Sigmoid colon (tissue), 7 donors: ENCODE measurements around the gene HPF1. TPM values are rescaled to one million over a fixed set of nuclear protein-coding genes. Genes with fewer than 3 reads are reported as not detected.

Source experiments
- DNase-seq: peaks from one replicate; pipeline ENCODE4 v3.0.0-alpha.2; 2019
- H3K27ac ChIP-seq, 4 donors: fragments of 200-600 bp; sonication (generic); one replicate each; pipeline ENCODE4 v1.5.1; 2016 to 2019; ENCODE audit warnings: mild to moderate bottlenecking in 1 of 4
- H3K27me3 ChIP-seq, 3 donors: fragments of 200-600 bp; sonication (generic); one replicate each; pipeline ENCODE4 v1.5.1; 2019; ENCODE audit warnings: mild to moderate bottlenecking in 1 of 3
- H3K36me3 ChIP-seq, 4 donors: fragments of 200-600 bp; sonication (generic); one replicate each; pipeline ENCODE4 v1.5.1; 2016 to 2019
- H3K4me1 ChIP-seq, 4 donors: fragments of 200-600 bp; sonication (generic); one replicate each; pipeline ENCODE4 v1.5.1; 2017 to 2019
- H3K4me3 ChIP-seq, 4 donors: fragments of 200-600 bp; sonication (generic); one replicate each; pipeline ENCODE4 v1.5.1; 2017 to 2019; ENCODE audit warnings: mild to moderate bottlenecking in 2 of 4, moderate library complexity in 1 of 4
- H3K9me3 ChIP-seq, 4 donors: fragments of 200-600 bp in 3 of 4; sonication (generic) in 3 of 4; one replicate each; pipeline versions ENCODE4 v1.5.1 to v1.6.1; 2013 to 2019
- EP300 ChIP-seq, 4 donors: sonication (generic); formaldehyde crosslinking; IDR thresholded peaks; one replicate each; pipeline ENCODE4 v1.6.1; 2017; ENCODE audit warnings: antibody characterized with exemption in 4 of 4
- POLR2A ChIP-seq, 2 donors: fragments of 450-650 bp; IDR thresholded peaks; one replicate each; pipeline ENCODE4 v1.6.1; 2016; ENCODE audit warnings: antibody characterized with exemption in 2 of 2, mild to moderate bottlenecking in 2 of 2, moderate library complexity in 2 of 2
- POLR2AphosphoS5 ChIP-seq, 4 donors: sonication (generic); formaldehyde crosslinking; IDR thresholded peaks; one replicate each; pipeline ENCODE4 v1.6.1; 2017; ENCODE audit warnings: antibody characterized with exemption in 4 of 4
- WGBS, 2 donors: extraction: QIAGEN DNeasy Blood & Tissue Kit; methylation state at CpG; one replicate each; pipeline ENCODE4 v1.1.7; 2013; 5-methylcytosine and 5-hydroxymethylcytosine counted together
- intact Hi-C: fragments of 100-400 bp; cut with DNase I; formaldehyde crosslinking; loops from one replicate; pipeline ENCODE4 v1.15.1; 2023
- polyA plus RNA-seq, 3 donors: library from polyadenylated mRNA; stranded (reverse); fragments of 200-250 nt; gene quantifications; one replicate each; pipeline ENCODE4 v1.2.3, GENCODE V29; 2013
- total RNA-seq, 4 donors: library from RNA; depleted of rRNA; stranded (reverse); fragments of >200 nt; gene quantifications; one replicate each; pipeline ENCODE4 v1.1.0, GENCODE V29; 2016
- TF ChIP-seq, protein P1 (sequence below), 4 experiments: fragments of 450-650 bp in 3 of 4; fragments of 200-600 bp in 1 of 4; IDR thresholded peaks; one replicate each; pipeline ENCODE4 v1.5.1; 2016 to 2019; ENCODE audit warnings: antibody characterized with exemption in 4 of 4, mild to moderate bottlenecking in 3 of 4, moderate library complexity in 2 of 4
- donor health status: healthy with polysubstance abuse.
- donor health status: Bipolar disorder and iron deficiency.
- donor health status: healthy.

The HPF1 gene
- total and polyA plus RNA-seq, 7 donors, result 15.7 to 70.3 (median 25.8) TPM

DNA sequence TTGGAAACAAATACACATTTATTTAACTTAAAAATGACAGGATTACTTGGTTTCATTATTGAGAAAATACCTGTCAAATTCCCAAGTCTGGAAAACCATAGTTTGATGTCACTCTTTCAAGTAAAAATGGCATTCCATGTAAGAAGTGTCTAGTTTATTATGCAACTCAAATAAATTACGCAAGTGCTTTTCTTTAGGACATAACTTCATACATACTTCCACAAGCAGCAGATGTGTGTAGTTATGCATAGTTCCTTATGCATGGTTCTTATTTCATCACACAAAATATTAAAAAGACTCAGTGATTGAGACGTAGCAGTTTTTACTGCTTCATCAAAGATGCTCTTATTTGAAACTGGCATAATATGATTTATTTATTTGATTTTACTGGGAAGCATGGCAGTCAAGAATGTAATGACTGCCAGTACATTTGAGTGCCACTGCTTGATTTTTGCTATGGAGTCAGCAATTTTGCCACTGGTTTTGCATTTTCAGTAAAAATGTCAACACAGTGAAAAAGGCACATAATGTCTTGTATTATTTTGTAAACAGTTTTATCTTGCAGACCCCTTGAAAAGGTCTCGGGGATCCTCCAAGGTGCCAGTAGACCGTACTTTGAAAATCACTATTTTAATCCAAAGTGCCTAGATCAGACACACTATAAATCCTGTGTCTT lies 75.2 kb downstream of the HPF1 start:
- Histone ChIP-seq H3K27me3 (no peaks in the 10 kb centered on the region), H3K36me3 (peaks cover 0 to 25% (median 0%) of the 10 kb centered on the region in 4 donors), H3K4me1 (no peaks in the 10 kb centered on the region), H3K27ac (no peak overlapping the region), H3K9me3 (no peaks in the 10 kb centered on the region), H3K4me3 (no peak overlapping the region)
- no peak for DNase-seq
- TF ChIP-seq POLR2AphosphoS5 (IDR thresholded peaks at IDR 0.05) (no peak), EP300 (IDR thresholded peaks at IDR 0.05) (no peak), POLR2A (IDR thresholded peaks at IDR 0.05) (no peak)
- TF ChIP-seq, protein P1, sequence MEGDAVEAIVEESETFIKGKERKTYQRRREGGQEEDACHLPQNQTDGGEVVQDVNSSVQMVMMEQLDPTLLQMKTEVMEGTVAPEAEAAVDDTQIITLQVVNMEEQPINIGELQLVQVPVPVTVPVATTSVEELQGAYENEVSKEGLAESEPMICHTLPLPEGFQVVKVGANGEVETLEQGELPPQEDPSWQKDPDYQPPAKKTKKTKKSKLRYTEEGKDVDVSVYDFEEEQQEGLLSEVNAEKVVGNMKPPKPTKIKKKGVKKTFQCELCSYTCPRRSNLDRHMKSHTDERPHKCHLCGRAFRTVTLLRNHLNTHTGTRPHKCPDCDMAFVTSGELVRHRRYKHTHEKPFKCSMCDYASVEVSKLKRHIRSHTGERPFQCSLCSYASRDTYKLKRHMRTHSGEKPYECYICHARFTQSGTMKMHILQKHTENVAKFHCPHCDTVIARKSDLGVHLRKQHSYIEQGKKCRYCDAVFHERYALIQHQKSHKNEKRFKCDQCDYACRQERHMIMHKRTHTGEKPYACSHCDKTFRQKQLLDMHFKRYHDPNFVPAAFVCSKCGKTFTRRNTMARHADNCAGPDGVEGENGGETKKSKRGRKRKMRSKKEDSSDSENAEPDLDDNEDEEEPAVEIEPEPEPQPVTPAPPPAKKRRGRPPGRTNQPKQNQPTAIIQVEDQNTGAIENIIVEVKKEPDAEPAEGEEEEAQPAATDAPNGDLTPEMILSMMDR (IDR thresholded peaks at IDR 0.05), result no peak
- intact Hi-C loops, result no loop called here
- 95% methylated on average over 4 of the region's 4 CpGs for WGBS, 2 donors

Other genes starting within 250 kb of the HPF1 start
- 10 to 100 TPM; 16.1 to 19.1 (median 17.0) TPM for gene NEK1, start 145.4 kb downstream of the HPF1 start, total RNA-seq
- gene NEK1, start 145.4 kb downstream of the HPF1 start, polyA plus RNA-seq, result 1 to 10 TPM; 3.9 to 4.8 (median 4.2) TPM
- gene CLCN3, start 137.4 kb downstream of the HPF1 start, total RNA-seq, result 10 to 100 TPM; 15.9 to 20.3 (median 17.0) TPM
- 10 to 100 TPM in 2 of 3 donors, 1 to 10 TPM in 1; 8.6 to 37.1 (median 11.4) TPM for gene CLCN3, start 137.4 kb downstream of the HPF1 start, polyA plus RNA-seq